GM21786 (cell line): Measurements from ENCODE around the gene PET100.
A peak's percentile ranks its signal among the peaks of the same experiment; 100 is the strongest.

ENCODE experiments used
- ATAC-seq: cut with Tn5 transposase; IDR thresholded peaks from one replicate; pipeline ENCODE4 v1.9.1; 2021; ENCODE audit not compliant: unreplicated experiment

The PET100 gene

GRCh38 chr19:7677669-7678311 is 48.2 kb downstream of the PET100 start:
- no peak for ATAC-seq

GRCh38 chr19:7678971-7679751 is 49.6 kb downstream of the PET100 start:
- ATAC-seq, result no peak

GRCh38 chr19:7679771-7680605 is 50.4 kb downstream of the PET100 start:
- no peak for ATAC-seq

GRCh38 chr19:7680606-7681339 is 51.2 kb downstream of the PET100 start, which contains the start of gene TRAPPC5:
Gene TRAPPC5 (plus strand): TSS chr19:7680833. CDS start chr19:7682254, 1,421 bp downstream.
- peak; percentile 37 for ATAC-seq
